GM18502 (cell line): ENCODE measurements around the gene MS4A6A.
A peak's percentile ranks its signal among the peaks of the same experiment; 100 is the strongest.
"Not testable (repeated sequence)": the region's sequence is repeated elsewhere in the genome, so short reads cannot be mapped to it uniquely, and the experiment has no call there.

Experiments
- ATAC-seq: cut with Tn5 transposase; IDR thresholded peaks from one replicate; pipeline ENCODE4 v1.9.1; 2021; ENCODE audit warnings: mild to moderate bottlenecking; ENCODE audit not compliant: unreplicated experiment, poor library complexity

Gene MS4A6A

GRCh38 chr11:60184824-60185511, 2.1 kb upstream of the MS4A6A start:
- no peak for ATAC-seq

DNA sequence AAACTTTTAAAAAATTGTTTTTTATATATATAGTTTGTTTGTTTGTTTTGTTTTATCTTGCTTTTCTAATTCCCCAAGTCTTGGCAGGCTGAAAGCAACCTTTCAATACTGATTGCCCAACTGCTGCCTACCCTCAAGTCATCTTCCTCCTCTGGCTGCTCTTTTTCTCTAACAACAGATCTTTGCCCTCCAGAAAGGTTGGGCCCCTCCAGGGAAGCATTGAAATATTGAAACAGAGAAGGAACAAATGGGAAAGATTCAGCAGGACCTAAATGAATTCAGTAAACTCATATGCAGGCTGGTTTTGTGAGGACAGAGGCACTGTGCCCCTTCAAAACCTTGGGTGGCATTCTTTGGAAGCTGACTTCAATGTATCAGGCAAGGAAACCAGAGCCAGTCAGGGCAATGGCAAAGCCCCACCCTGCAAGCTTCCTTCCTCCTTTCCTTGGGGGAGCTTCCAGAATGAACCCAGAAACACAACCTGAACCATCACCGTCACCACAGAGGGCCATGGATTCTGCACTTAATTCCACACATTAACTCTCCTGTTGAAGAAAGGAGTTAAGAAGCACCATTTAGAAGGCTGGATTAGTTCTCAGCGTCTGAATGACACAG, 815 bp upstream of the MS4A6A start:
- no peak for ATAC-seq

DNA sequence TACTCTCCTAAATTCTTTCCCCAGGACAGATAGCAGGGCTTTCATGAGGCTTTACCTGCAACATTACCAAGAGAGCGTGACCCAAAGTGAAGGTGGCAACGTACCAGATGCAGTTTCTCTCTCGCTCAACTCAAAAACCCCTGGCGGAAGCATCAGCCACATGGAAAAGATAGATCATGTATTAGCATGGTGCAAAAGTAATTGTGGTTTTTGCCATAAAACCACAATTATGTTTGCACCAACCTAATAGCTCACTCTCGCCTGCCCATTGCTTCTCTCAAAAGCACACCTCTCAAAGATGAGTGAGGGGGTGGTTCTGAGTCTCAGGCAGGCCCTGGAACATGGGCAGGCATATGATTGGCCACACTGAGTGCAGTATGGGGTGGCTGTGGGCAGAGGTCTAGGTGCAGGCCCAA, 7.0 kb downstream of the MS4A6A start:
- ATAC-seq: no peak

GRCh38 chr11:60172011-60172410, 10.9 kb downstream of the MS4A6A start:
- ATAC-seq: no peak

GRCh38 chr11:60170566-60170965, 12.3 kb downstream of the MS4A6A start:
- ATAC-seq: no peak

GRCh38 chr11:60169264-60169915, 13.5 kb downstream of the MS4A6A start:
- no peak for ATAC-seq

- no peak for ATAC-seq
These were observed 14.6 kb downstream of the MS4A6A start for GRCh38 chr11:60168306-60168705.

GRCh38 chr11:60165951-60166350, 16.9 kb downstream of the MS4A6A start:
- no peak for ATAC-seq

DNA sequence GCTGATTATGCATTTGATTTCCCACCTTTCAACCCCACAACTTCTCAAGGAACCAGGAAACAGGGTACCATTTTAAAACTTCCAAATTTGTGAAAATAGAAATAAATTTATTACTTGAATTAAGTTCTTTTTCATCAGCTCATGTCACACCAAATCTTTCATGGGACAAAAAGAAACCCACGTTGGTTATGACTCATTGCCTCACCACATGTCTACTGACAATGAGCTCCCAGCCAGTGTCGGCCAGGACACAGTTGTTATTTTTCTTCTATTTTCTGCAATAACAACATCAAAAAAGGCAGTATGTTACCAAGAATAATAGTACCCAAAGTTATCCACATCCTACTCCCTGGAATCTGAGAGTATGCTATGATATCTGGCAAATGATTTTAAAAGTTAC, 17.3 kb downstream of the MS4A6A start:
- no peak for ATAC-seq

DNA sequence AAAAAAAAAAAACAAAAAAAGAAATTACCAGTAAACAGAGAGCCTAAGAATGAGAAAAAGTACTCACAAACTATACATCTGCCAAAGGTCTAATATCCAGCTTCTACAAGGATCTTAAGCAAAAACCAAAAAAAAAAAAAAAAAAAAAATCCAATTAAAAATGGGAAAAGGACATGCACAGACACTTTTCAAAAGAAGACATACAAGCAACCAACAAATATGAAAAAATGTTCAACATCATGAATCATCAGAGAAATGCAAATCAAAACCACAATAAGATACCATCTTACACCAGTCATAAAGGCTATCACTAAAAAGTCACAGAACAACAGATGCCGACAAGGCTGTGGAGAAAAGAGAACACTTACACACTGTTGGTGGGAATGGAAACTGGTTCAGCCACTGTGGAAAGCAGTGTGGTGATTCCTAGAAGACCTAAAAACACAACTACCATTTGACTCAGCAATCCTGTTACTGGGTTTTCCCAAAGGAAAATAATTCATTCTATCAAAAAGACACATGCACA, 18.3 kb downstream of the MS4A6A start:
- ATAC-seq: peak; percentile 49

DNA sequence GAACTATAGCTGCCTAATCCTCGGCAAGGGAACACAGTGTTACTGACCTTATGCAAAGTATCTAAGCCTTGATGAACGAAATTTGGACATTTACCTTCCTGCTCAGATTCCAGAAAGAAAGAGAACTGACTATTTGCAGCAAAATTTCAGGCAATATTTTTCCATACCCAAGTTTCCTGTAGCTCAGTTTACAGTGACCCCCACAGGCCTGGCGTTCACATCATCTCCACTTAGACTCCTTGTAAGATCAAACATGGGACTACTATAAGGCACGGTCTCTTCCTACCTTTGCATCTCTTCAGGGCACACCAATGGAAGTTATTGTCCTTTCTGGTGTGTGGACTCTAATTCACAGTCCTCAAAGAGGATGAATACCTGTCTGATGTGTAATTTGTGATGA, 21.1 kb downstream of the MS4A6A start:
- no peak for ATAC-seq

- ATAC-seq: no peak
These were observed 21.8 kb downstream of the MS4A6A start for GRCh38 chr11:60161107-60161506.

GRCh38 chr11:60159868-60160267, 23.0 kb downstream of the MS4A6A start:
- no peak for ATAC-seq

DNA sequence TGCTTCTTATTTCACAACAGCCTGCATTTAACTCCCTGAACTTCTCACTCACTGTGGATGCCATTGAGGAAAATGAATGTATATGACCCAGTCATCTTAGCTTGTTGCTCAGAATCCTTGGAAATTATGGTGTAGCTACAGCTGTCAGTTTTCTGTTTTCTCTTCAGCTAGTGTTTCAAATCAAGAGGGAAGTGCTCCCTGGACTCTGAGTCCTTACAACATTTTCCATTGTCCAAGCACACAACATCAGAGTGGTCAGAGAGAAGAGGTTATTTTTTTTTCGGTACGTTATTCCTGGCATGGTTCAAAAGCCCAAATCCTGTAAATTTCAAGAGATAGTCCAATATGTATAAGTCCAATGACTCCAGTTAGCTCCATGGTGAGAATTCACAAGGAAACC, 23.6 kb downstream of the MS4A6A start:
- no peak for ATAC-seq

DNA sequence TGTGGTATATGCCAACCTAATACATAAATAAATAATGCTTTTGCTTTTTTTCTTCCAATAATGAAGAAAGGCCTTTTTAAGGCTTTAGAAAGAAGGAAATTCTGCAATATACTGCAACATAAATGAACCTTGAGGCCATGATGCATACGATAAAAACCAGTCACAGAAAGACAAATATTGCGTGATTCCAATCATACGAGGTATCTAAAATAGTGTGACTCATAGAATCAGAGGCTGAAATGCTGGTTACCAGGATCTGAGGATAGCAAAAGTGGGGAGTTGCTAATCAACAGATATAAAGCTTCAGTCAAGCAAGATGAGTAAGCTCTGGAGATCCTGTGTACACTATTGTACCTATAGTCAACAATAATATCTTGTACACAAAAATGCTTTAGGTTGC, 24.2 kb downstream of the MS4A6A start:
- no peak for ATAC-seq

DNA sequence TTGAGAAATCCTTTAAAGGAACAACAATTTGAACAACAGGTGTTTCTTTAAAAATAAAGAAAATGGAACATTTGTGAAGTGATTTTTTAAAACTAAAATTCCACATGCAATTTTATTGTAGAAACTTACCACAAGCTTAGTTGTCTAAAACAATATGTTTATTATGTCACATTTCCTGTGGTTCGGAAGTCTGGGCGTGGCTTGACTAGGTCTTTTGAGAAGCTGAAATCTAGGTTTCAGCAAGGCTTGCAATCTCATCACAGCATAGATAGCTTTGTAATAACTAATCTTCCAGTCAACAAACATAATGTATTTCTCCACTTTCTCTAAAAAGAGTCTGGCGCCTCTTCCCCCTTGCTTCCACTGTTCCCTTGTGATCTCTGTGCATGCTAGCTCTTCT, 27.0 kb downstream of the MS4A6A start:
- ATAC-seq: no peak

DNA sequence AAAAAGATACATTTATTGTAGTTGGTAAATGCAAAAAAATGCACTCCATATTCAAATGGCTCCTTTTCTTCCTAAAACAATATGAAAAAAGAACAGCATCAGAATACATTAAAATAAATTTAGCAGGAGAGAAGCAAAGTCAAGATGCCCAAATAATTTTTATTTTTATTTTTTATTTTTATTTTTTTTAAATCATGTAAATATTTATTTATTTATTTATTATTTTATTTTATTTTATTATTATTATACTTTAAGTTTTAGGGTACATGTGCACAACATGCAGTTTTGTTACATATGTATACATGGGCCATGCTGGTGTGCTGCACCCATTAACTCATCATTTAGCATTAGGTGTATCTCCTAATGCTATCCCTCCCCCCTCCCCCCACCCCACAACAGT, 30.2 kb downstream of the MS4A6A start:
- ATAC-seq: not testable (repeated sequence)

GRCh38 chr11:60150279-60150678, 32.6 kb downstream of the MS4A6A start:
- no peak for ATAC-seq

- ATAC-seq: no peak
These were observed 37.2 kb downstream of the MS4A6A start for GRCh38 chr11:60145677-60146076.

- no peak for ATAC-seq
These were observed 39.1 kb downstream of the MS4A6A start for GRCh38 chr11:60143768-60144167.

- ATAC-seq: no peak
These were observed 49.0 kb downstream of the MS4A6A start for GRCh38 chr11:60133917-60134316.
